ENCODE measurements around the gene CCL7.

Gene CCL7

GRCh38 chr17:34285286-34285792 lies 15.3 kb downstream of the CCL7 start, which contains the start of gene CCL11:
CCL11 (plus strand) TSS chr17:34285742; CDS start chr17:34285809, 67 bp downstream.
- no peak for DNase-seq (ENCODE audit: low read depth in 2 of 2, low spot score in 1 of 2)

DNA sequence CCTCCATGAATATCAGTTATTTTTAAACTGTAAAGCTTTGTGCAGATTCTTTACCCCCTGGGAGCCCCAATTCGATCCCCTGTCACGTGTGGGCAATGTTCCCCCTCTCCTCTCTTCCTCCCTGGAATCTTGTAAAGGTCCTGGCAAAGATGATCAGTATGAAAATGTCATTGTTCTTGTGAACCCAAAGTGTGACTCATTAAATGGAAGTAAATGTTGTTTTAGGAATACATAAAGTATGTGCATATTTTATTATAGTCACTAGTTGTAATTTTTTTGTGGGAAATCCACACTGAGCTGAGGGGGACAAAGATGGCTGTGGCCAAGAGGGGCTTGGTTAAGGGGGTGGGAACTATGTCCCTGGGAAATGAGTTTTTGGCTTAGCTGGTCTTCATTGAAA lies 17.9 kb downstream of the CCL7 start:
- no peak for DNase-seq (ENCODE audit: low read depth in 2 of 2, low spot score in 1 of 2)

DNA sequence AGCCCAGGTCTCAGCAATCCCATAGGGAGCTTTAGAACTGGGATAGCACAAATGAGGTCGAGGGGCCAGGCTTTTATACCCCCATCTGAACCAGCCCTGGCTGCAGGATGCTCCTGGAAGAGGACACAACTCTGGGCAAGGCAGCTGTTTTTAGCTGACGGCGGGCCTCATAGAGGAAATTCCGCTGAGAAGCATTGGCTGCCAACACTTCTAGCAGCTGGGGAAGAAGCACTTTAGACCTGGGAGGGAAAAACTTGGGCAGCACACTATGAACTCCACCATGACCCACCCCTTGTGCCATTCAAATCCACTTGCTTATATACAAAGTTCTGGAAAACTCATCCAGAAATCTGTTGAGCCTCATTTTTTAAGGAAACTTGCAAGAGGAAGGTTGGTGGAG lies 20.6 kb downstream of the CCL7 start:
- DNase-seq (ENCODE audit: low read depth in 2 of 2, low spot score in 1 of 2), result no peak

DNA sequence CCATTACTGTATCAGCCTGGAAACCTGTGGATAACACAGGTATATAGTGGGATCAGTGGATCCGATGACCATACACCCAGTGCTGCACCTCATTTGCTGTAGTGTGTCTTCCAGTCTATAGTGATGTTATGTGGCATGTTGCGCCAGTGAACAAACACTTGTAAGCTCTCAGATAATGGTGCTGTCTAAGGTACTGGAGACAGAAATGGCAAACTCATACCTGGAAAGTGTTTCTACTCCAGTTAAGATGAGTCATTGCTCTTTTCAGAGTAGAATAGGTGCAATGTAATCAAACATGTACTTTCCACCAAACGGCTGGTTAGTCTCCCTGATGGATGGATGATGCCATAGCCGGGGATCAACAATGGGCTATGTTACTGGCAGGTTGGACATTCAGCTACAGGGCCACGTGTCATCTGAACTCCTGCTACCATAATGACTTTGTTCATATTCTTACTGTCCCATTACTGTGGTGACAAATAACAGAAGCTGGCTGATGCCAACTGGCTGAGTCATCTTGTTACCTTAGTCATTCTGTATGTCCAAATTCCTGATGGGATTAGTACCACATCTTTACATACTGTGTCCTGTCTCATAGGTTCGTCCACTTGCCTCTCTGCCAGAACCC lies 21.8 kb downstream of the CCL7 start:
- no peak for DNase-seq (ENCODE audit: low read depth in 2 of 2, low spot score in 1 of 2)

- DNase-seq (ENCODE audit: low read depth in 2 of 2, low spot score in 1 of 2), result no peak
Measured at GRCh38 chr17:34299027-34299426, 29.0 kb downstream of the CCL7 start.

GRCh38 chr17:34299956-34300577 lies 30.0 kb downstream of the CCL7 start:
- DNase-seq (ENCODE audit: low read depth in 2 of 2, low spot score in 1 of 2), result no peak

DNA sequence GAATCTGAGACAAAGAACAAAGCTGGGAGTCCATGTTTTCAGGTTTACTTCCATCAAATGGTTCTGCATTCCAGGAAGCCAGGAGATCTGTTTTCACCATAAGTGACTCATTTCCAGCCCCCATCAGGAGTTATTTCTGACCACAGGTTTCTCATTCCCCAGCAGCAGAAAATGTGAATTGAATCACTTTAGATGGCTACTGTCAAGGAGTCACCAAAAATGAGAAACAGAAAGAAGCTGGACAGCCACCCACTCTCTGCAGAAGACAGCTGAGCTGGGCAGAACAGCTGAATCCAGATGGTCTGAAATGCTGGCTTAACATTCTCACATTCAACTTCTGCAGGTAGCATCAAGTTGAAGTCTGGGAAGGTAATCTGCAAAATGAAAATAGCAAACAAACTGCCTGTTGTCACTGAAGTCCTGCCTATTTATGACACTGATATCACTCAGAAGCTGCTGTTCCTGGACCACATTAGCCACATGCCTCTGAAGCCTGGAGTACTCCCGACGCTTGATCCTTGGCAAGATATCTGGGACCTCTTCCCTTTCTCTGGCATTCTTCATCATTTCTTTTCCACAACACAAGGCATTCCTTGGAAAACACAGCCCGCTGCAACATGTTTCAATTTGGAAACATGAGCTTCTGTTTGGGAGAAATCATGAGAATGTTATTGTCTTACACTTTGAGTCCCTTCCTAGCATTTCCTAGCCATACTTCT lies 30.8 kb downstream of the CCL7 start:
- no peak for DNase-seq (ENCODE audit: low read depth in 2 of 2, low spot score in 1 of 2)

- DNase-seq (ENCODE audit: low read depth in 2 of 2, low spot score in 1 of 2), result no peak
Measured at GRCh38 chr17:34301986-34302385, 32.0 kb downstream of the CCL7 start.

DNA sequence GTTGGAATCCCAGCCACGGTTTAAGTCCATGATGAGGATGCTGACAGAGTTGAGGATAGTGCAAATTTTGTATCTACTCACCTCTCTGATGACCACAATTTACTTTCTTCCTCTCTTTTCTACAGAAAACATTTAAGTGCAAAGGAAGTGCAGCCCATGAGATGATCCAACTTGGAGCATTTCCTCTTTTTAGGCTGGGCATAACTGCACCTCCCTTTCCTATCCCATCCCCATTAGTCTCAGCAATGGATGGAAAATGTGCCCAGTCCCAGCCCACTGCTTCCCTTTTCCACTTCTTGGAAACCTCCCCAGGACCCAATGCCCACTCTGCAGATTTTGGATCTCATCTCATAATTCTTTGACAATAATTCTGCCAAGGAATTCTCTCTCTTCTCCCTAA lies 32.6 kb downstream of the CCL7 start:
- no peak for DNase-seq (ENCODE audit: low read depth in 2 of 2, low spot score in 1 of 2)

GRCh38 chr17:34303606-34304005 lies 33.6 kb downstream of the CCL7 start:
- no peak for DNase-seq (ENCODE audit: low read depth in 2 of 2, low spot score in 1 of 2)

GRCh38 chr17:34305061-34305460 lies 35.0 kb downstream of the CCL7 start:
- no peak for DNase-seq (ENCODE audit: low read depth in 2 of 2, low spot score in 1 of 2)

DNA sequence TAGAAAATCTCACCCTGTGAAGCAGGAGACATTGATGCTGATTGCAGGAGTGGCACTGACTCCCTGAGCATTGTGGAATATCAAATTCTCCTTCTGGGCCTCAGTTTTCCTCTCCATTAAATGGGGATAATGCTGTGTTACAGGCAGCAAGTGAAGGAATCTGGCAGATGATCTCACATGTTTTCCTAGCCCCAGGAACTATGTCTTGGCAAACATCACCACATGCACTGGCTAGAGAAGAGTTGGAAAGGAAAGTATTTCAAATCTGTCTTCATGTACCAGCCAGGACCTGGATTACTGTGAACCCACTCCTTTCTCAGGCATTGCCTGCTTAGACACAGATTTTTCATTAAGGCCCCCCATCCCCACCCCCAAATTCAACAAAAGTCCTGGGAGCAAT lies 35.6 kb downstream of the CCL7 start:
- no peak for DNase-seq (ENCODE audit: low read depth in 2 of 2, low spot score in 1 of 2)

- DNase-seq (ENCODE audit: low read depth in 2 of 2, low spot score in 1 of 2), result no peak
Measured at GRCh38 chr17:34306466-34306865, 36.4 kb downstream of the CCL7 start.

DNA sequence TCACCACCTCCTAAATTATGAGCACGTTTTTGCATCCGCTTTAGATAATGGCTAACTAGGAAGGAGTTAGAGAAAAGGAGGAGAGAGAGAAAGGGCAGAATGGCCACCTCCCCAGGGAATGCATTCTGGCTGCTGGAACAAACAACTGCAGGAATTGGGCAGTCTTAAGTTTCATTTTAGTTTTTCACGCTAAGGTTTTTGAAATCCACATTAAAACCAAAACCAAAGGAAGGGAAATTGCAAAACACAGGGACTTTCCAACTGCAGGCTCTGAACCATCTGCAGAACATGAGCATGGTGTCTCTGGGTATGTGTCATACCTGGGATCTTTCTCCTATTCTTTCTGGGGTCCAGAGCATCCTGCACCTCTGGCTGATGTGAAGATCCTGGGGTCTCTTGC lies 37.1 kb downstream of the CCL7 start:
- DNase-seq (ENCODE audit: low read depth in 2 of 2, low spot score in 1 of 2), result no peak

DNA sequence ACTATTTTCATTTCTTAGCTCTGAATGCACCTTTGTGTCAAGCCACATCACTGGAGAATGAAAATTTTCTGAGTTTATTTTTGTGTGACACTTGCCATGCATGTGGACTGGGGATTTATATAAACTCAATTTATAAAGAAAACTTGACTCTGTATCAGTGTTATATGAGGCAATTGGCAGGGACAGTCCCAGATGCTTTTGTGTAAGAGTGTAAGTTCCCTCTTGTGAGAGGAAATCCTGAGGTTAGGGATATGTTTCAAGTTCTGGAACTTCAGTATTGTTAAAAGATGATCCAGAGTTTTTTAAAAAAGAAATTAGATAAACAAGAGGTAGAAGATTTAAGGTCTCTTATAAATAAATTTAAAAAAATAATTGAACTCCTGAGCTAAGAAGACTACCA lies 38.4 kb downstream of the CCL7 start:
- no peak for DNase-seq (ENCODE audit: low read depth in 2 of 2, low spot score in 1 of 2)

DNA sequence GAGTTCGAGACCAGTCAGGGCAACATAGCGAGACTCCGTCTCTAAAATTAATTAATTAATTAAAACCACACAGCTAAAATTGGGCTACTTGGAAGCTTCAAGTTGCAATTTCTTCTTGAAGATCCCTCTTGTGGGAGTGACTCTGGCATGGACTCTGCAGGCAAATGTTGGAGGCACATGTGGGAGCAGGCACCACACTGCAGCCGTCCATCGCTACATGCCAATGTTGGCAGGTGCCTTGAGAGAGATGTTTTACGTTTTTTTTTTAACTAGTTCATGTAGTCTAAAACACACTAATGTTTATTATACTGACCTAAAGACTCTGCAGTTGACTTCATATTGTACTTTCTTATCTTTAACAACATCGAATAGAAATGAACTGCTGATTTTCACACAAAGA lies 41.3 kb downstream of the CCL7 start:
- DNase-seq (ENCODE audit: low read depth in 2 of 2, low spot score in 1 of 2), result no peak

- DNase-seq (ENCODE audit: low read depth in 2 of 2, low spot score in 1 of 2), result no peak
Measured at GRCh38 chr17:34312080-34312479, 42.1 kb downstream of the CCL7 start.

DNA sequence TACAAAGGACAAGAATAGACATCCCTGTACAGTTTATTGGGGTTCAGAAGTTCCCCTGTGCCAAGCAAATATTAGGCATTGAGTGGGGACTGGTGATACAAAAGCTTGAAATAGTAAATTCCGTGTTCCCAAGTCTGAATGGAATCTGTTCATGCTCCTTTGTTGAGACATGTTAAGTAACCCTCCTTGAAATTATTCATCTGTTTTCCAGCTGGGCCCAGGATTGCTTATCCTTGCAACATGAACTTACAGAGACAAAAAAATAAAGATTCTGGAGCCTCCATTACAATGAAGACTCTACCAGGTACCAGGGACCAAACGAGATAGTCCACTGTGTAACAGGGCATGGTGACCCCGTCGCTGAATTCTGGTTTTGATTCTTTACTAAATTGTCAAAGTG lies 43.1 kb downstream of the CCL7 start:
- no peak for DNase-seq (ENCODE audit: low read depth in 2 of 2, low spot score in 1 of 2)

DNA sequence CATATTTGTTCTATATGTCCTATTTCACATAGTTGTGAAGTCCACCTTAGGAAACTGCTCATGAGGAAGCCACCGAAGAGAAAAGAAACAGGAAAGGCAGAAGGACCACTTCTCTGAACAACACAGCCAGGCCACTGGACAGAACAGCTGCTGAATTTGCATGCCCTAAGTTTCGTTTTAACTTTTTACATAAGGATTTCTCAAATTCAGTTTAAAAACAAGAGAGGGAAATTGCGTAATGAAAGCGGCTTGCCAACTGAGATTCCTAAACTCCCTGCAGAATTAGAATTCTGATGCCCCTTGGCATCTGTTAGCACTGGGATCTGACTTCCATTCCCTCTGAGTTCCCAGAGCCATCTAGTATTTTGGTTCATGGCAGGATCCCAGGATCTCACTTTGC lies 44.3 kb downstream of the CCL7 start:
- DNase-seq (ENCODE audit: low read depth in 2 of 2, low spot score in 1 of 2), result no peak

DNA sequence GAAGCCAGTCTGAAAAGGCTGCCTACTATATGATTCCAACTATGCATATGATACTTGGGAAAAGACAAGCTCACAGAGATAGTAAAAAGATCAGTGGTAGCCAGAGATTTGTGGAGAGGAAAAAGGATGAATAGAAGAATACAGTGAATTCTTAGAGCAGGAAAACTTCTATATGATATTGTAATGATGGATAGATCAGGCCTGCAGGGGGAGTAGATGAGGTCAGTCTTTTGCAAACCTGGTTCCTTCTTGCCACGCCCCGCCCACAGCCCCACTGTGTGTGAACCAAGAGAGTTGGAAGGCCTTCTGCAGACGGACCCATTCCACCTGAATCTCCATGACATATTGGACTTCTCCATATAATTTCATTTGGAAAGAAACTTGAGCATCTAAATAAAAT lies 48.5 kb downstream of the CCL7 start:
- no peak for DNase-seq (ENCODE audit: low read depth in 2 of 2, low spot score in 1 of 2)

- no peak for DNase-seq (ENCODE audit: low read depth in 2 of 2, low spot score in 1 of 2)
Measured at GRCh38 chr17:34319039-34319483, 49.0 kb downstream of the CCL7 start, which contains the start of gene CCL8. CCL8 (plus strand) TSS chr17:34319435; CDS start chr17:34319502, 67 bp downstream.

All from stimulated activated CD8-positive, alpha-beta memory T cell treated with anti-CD3 and anti-CD28 coated beads, Interleukin-4, amount 100 ng/mL, for 1 hour (primary cell).